DOHH2 (cell line): ENCODE data around the gene RND3.

ENCODE experiments used
- EZH2phosphoT487 ChIP-seq: fragments of 200-600 bp; sonication (generic); IDR thresholded peaks from 2 replicates; pipeline ENCODE4 v1.6.1; 2017; ENCODE audit warnings: borderline replicate concordance, mild to moderate bottlenecking, antibody characterized with exemption, low read length, moderate library complexity, mixed read lengths
- TF ChIP-seq, protein P1 (sequence below): fragments of 200-600 bp; sonication (generic); IDR thresholded peaks from one replicate; pipeline ENCODE4 v1.5.1; 2014; ENCODE audit warnings: antibody characterized with exemption, mild to moderate bottlenecking, low read depth, low read length; ENCODE audit not compliant: poor library complexity, severe bottlenecking

DNA sequence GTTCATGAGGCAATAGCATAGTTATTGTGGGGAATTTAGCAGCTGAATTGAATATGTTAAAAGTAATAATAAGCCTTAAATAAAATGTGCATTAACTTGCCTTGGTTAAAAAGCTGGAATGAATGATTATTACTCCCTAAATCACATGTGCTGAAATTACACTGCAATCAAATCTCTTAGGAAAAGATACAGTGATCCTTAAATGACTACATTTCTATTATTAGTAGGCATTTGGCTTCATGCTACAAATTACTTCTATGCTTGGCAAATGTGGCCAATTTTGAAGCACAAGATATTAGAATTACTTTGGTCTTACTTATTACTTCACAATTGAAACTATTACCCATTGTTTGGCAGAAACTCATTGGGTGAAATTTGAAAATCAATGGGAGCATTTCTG is 5.4 kb downstream of the RND3 start:
- TF ChIP-seq, protein P1, sequence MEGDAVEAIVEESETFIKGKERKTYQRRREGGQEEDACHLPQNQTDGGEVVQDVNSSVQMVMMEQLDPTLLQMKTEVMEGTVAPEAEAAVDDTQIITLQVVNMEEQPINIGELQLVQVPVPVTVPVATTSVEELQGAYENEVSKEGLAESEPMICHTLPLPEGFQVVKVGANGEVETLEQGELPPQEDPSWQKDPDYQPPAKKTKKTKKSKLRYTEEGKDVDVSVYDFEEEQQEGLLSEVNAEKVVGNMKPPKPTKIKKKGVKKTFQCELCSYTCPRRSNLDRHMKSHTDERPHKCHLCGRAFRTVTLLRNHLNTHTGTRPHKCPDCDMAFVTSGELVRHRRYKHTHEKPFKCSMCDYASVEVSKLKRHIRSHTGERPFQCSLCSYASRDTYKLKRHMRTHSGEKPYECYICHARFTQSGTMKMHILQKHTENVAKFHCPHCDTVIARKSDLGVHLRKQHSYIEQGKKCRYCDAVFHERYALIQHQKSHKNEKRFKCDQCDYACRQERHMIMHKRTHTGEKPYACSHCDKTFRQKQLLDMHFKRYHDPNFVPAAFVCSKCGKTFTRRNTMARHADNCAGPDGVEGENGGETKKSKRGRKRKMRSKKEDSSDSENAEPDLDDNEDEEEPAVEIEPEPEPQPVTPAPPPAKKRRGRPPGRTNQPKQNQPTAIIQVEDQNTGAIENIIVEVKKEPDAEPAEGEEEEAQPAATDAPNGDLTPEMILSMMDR, result no peak
- TF ChIP-seq EZH2phosphoT487, result no peak
